HG02943 (cell line): Measurements from ENCODE around the gene EIF2B5.

Experiments used
- ATAC-seq: cut with Tn5 transposase; IDR thresholded peaks from one replicate; pipeline ENCODE4 v1.9.1; 2021; ENCODE audit warnings: mild to moderate bottlenecking, low read depth, moderate library complexity; ENCODE audit not compliant: unreplicated experiment

Gene EIF2B5

DNA sequence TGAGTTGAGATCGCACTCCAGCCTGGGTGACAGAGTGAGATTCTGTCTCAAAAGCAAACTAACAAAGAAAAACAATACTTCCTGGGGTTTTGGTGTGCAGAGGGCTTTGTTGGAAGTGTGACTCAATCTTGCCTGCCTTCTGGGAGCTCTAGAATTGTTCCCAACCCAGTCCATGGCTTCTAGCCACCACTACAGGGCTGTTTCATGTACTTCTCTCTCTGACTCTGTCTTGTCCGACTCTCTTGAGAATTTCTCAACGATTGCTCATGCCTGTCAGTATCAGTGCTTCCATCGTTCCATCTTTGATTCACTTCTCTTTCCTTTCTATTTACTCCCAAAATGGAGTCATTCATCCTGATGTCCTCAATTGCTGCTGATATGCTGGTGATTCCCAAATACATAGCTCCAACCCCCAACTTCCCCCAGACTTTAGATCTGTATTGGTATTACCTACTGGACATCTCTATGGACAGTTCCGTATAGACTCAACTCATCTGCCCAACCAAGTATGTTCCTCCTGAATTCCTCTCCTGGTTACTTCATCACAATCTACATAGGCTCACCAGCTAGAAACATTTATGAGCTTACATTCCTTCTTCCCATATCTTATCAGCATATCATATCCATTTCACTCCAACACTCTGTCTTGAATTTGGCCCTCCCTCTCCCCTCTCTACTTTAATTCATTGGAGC is 37.7 kb downstream of the EIF2B5 start:
- ATAC-seq = no peak

DNA sequence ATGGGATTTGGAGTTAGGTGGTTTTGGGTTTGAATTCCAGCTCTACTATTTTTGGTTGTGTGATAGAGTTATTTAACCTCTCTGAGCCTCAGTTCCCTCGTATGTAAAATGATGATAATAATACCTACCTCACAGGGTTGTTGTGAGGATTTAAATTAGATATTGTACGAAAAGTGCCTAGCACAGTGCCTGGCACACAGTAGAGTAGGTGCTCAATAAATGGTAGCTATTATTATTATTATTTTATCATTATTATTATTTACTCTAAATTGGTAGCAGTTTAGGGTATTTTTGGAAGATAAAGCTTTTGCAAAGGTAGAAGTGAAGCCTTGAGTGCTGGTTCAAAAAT is 38.2 kb downstream of the EIF2B5 start:
- ATAC-seq = no peak

DNA sequence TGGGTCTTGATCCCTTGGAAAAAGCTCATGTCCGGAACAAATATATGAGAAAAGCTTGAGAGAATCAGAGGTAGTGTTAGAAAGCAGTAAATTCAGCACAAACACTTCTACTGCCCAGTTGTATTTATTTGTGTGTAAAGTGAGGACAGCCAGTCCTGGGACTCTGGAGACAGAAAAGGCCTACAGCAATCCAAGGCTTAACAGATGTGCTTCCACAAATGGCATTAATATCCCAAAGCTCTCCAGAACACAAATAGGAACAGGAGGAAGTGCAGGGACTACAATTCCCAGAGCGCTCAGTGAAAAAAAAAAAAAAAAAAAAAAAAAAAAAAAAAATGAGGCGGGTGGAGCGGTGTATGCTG is 39.1 kb downstream of the EIF2B5 start:
- ATAC-seq = no peak

DNA sequence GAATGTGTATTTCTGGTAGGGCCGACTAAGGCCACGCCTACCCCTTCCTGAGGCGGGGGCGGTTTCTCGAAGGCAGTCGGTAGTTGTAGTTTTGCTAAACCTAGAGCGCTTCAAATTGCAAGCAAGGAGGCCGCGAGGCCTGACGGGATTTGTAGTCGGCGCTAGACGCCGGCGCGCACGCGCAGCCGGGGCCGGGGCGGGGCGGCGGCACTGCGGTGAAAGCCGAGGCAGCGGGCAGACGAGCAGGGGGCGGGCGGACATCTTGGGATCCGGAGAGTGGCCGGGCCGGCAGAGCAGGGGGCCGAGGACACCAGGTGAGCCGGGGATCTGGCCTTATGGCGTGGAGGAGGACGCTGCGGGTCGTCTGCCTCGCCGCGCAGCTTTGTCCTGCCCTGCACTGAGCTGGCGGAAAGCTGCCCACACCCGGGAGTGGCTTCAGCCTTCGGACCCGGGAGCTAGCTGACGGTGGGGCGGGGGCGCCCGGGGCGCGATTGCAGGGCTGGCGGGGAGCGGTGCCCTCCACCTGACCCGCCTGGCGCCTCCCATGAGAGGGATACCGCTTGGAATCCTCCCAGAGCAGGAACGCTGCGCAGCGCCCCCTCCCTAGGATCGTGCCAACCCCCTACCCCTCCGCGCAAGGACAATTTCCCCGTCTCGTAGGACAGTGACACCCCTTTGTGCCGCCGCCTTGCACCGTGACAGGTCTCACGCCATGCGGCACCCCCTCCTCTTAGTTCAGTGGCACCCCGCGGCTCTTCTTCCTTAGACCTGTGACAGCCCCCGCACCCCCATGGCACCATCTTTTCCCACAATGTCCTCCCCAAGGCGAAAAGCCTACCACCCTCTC is 39.7 kb downstream of the EIF2B5 start, which contains the start of gene AP2M1:
AP2M1 (plus strand) TSS at position 210 of the 847 bp plus-strand sequence. CDS start 2,139 bp downstream, outside the sequence.
- ATAC-seq = peak; percentile 93

DNA sequence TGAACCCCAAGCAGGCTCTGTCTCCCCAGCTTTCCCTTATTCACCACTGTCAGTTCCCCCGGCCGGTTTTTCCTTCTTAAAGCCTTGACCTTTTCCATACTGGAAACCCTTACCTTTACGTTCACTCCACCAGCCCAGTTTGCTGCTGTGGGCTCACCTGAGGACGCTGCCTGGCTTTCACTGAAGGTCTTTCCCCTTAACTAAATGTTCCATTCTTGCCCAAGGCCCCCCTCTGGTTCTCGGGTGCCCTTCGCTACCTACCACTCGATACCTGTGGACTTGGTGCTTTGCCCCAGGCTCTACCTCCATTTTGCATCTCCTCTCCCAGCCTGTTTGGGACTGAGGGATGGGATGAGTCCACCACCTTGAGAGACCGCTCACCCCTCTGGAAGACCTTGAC is 40.3 kb downstream of the EIF2B5 start:
- no peak for ATAC-seq

DNA sequence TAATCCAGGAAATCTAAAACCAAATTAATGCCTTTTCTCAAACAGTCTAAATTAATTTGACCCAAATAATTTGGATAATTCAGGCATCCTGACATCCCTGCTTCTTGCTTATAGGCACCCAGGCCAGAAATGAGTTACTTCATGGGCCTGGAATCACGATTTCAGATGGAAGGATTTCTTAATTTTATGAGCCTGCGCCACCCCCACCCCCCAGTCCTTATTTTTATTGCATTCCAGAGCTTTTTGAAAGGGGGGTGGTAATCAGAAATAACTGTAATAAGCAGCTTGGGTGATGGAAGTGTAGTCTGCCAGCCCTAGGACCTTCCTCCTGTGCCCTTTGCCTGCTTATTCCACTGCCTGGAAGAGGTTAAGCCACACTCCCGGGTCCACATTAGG is 40.8 kb downstream of the EIF2B5 start:
- ATAC-seq = no peak

DNA sequence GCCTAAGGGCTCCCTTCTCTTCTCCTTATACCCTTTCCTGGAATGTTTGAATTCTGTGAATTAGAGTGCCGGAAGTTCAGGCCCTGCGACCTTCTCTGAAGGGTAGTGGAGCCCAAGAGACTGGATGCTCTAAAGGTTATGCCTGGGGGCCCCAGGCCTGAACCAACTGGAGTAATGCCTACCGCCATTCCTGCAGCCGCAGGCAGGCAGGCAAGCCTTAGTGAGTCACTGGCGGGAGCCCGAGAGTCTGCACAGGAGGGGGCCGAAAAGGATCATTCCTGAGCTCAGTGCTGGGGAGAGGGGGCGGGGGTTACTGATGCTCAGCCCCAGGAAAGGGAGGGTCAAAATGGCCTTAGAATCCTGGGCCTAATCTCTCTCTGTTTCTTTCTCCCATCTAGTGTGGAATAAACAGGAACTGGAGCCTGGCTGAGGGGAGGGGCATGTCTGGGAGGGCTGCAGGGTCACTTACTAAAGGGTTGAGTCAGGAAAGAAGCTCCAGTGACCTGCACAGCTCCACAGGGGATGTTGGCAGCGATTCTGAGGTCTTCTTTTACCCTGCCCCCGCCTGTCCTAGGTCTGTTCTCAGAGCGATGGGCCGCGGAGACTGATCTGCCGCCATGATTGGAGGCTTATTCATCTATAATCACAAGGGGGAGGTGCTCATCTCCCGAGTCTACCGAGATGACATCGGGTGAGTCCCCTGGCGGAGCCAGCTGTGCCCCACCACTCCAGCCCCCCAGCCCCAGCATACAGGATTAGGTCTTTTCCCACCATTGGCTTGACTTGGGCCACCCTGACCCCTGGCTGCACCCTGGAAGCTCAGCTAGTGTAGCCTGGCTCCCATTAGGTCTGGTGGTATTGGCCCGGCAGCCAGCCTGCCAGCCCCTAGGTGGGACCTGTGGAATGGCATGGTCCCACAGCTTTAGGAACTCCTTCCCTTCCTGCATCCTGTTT is 41.5 kb downstream of the EIF2B5 start:
- no peak for ATAC-seq

DNA sequence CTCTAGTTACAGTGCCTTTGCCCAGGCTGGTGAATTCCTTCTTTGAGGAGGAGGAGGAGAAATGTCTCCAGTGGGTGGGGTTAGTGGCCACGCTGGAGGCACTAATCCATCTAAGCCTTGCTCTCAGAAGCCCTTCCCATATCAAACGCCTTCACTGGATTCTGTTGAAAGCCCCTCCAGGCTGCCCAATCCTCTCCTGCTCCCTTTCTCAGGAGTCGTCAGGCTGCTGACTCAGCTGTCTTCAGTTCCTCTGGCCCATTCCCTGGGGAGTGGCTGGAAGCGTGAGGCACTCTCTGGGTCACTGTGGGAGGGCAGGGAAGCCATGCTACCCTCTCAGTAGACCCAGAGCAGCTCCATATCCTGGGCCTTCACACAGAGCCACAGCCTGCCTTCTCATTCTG is 42.2 kb downstream of the EIF2B5 start:
- ATAC-seq = no peak

DNA sequence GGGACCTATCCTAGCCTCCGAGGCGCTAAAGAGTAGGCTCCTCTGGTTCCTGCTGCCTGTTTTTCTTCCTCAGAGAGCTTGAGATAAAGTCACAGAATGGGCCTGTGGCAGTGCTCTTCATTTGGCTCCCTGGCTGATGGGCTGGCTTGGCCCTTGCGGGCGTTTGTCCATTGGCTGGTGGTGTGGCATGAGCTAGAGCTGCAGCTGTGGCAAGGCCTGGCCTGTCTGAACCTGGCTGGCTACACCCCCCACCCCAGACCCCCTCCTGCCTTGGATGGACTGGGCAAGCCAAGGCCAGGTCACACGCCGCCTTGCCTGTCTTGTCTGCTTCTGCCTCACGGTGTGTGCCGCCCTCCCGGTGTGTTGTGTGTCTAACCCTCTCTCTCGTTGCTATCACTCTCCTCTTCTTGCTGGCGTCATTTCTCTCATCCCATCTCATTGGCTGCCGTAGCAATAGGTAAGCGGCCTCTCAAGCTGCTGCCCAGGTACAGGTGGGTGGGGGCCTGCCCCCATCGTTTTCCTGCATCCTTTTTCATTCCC is 42.7 kb downstream of the EIF2B5 start:
- ATAC-seq = no peak

DNA sequence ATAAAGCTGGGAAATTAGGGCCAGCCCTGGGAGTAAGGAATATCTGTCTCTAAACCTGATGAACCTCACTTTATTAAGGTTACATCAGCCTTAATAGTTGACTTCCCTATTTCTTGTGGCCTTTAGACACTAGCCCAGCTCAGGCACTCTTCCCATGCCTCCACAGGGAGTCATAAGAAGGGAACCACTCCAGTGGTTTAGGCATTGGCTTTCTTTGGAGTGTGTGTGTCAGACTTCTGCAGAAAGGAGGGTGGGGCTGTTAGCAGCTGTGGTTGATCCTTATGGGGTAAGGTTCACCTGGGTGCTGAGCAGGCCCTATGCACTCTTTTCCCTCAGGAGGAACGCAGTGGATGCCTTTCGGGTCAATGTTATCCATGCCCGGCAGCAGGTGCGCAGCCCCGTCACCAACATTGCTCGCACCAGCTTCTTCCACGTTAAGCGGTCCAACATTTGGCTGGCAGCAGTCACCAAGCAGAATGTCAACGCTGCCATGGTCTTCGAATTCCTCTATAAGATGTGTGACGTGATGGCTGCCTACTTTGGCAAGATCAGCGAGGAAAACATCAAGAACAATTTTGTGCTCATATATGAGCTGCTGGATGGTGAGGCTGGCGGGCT is 43.5 kb downstream of the EIF2B5 start:
- ATAC-seq = no peak

DNA sequence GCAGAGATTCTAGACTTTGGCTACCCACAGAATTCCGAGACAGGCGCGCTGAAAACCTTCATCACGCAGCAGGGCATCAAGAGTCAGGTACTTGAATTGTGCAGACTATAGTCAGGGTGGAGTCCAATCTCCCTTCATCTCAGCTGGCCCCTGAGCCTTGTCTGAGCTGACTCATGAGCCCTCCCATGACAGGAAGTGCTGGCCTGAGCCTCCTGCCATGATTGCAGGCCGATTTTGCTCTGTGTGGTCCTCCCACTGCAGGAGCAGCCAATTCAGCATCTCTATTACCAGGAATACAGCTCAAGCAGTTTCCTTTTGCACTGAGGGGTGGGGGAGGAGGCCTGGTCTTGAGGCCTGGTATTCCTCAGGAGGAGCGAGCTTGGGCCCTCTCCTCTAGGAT is 45.0 kb downstream of the EIF2B5 start:
- ATAC-seq = no peak

DNA sequence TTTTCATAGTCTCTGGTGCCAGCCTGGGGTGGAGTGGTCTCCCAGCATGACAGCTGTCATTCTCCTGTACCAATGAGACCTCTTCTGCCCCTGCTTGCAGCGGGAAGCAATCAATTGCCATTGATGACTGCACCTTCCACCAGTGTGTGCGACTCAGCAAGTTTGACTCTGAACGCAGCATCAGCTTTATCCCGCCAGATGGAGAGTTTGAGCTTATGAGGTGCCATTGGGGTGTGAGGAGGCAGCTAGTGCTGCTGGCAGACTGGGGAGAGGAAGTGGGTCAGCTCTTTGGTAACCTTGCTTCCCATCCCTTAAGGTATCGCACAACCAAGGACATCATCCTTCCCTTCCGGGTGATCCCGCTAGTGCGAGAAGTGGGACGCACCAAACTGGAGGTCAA is 46.4 kb downstream of the EIF2B5 start:
- ATAC-seq = no peak

DNA sequence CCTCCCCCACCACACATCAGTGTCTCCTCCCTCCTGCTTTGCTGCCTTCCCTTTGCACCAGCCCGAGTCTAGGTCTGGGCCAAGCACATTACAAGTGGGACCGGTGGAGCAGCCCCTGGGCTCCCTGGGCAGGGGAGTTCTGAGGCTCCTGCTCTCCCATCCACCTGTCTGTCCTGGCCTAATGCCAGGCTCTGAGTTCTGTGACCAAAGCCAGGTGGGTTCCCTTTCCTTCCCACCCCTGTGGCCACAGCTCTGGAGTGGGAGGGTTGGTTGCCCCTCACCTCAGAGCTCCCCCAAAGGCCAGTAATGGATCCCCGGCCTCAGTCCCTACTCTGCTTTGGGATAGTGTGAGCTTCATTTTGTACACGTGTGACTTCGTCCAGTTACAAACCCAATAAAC is 48.5 kb downstream of the EIF2B5 start:
- ATAC-seq = no peak

DNA sequence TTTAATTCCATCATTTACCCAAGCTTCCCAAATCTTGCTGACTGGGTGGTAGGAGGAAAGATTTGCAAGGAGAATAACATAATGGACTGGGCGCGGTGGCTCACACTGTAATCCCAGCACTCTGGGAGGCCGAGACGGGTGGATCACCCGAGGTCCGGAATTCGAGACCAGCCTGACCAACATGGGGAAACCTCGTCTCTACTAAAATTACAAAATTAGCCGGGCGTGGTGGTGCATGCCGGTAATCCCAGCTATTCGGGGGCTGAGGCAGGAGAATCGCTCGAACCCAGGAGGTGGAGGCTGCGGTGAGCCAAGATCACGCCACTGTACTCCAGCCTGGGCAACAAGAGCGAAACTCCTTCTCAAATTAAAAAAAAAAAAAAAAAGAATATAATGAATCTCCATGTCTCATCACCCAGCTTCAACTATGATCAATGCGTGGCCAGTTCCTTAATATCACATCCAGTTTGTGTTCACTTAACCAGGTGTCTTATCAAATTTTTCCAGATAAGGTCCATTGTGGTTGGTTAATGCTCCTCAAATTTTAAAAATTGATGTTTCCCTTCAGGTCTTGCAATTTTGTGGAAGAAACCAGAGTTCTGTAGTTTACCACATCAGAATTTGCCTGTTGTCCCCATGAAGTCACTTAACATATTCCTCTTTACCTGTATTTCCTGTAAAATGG is 49.5 kb downstream of the EIF2B5 start:
- no peak for ATAC-seq

DNA sequence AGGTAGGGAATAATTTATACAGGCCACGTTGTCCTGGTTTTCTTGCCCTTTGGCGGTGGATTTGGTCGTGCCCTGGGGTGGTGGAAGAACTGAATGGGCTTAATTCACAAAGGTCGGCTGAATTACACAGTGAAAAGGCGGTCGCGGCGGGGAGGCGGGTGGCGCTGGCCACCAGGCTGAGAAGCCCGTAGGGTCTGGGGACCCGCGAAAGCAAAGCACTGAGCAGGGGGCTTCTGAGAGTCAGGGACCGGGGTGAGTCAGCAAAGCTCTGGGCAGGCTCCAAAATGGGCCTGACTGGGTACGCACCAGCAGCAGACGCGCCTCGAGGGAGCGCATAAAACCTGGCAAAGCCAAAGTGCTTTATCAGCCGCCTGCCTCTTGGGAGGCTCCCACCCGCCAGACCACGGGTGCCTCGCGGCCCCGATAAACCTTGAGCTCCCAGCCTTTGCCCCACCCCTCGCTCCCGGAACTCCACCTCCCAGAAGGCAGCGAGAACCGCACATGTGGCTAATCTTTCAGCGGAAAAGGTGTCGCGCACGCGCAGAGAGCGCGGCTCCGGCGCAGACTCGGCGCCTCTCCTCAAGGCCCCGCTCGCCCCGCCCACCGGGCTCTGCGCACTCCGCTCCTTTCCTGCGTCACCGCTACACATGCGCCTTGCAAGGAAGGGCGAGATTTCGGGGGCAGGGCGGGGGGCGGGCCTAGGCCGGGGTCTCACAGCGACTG is 50.5 kb downstream of the EIF2B5 start:
- peak; percentile 84 for ATAC-seq

DNA sequence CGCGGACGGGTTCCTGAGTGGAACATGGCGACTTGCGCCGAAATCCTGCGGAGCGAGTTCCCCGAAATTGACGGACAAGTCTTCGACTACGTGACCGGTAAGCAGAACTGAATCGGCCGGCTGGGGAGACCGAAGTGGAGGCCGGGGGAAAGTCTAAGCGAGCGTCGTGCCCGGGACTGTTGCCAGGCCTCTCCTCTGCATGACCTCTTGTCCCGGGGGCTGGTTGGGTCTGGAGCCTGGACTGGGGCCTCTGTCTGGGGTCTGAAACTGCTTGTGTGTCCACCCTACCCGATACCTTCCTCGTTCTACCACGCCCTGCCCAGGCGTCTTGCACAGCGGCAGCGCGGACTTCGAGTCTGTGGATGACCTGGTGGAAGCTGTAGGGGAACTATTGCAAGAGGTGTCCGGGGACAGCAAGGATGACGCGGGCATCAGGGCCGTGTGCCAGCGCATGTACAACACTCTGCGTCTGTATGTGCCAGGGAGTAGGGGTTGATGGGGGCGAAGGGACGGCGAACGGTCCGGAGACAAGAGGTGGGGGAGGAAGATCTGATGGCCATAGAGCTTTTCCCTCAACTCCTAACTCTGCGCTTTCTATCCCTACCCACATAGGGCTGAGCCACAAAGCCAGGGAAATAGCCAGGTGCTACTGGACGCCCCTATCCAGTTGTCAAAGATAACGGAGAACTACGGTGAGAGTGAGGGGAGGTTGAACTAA is 51.2 kb downstream of the EIF2B5 start, which contains the start of gene ABCF3:
ABCF3 (plus strand) TSS at position 16 of the 718 bp plus-strand sequence; CDS start at position 25, 9 bp downstream.
- peak; percentile 27 for ATAC-seq

DNA sequence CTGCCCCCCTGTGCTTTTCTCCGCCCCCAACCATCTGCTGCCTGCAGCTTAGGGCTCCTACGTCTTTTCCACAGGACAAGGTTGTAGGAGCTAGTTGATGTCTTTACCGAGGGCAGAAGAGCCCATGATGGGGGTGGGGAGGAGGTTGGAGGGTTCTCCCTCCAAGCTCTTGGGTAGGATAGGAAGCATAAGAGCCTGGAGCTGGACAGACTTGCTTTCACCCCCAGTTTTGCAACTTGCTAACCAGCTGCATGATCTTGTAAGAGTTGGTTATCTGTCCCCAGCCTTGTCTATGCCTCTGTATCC is 51.7 kb downstream of the EIF2B5 start:
- no peak for ATAC-seq

DNA sequence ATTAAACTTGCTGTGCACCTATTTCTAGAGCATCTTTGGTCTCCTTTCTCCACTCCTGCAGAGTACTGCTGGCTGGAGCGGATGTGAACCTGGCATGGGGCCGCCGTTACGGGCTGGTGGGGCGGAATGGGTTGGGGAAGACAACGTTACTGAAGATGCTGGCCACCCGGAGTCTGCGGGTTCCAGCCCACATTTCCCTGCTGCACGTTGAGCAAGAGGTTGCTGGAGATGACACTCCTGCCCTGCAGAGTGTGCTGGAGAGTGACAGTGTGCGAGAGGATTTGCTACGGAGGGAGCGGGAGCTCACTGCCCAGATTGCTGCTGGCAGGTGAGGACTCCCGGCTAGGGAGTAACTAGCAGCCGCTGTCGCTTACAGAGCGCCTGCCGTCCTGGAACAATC is 52.9 kb downstream of the EIF2B5 start:
- ATAC-seq = no peak
